ENCODE data around the gene TMEM168. TPM values are rescaled to one million over a fixed set of nuclear protein-coding genes. Genes with fewer than 3 reads are reported as not detected.

The TMEM168 gene
- total RNA-seq, 2 experiments from 2014 or later: 20.7 to 20.9 TPM

DNA sequence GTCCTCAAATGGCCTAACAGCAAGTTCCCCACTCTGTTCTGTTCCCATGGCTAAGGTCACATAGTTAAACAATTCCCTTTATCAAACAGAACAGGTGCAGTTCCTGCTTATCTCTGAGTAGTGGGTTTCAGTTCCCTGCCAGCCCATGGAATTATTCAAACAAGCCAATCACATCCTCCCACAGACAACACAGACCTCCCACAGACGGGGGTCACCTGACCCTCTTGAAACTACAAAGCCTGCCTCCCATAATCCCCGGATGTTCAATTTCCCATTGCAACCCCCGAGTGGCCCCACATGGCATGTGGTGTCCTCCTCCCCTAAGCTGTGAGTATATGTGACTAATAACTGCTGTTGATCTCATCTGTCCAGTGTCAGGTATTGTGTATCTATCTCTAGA is 64.1 kb downstream of the TMEM168 start:
- H3K27ac Mint-ChIP-seq: no peak overlapping the region
- no peak for ATAC-seq (ENCODE audit: low read depth)
- peaks cover 3% of the 10 kb centered on the region for H3K9me3 Mint-ChIP-seq
- no peaks in the 10 kb centered on the region for H3K36me3 Mint-ChIP-seq
- H3K4me1 Mint-ChIP-seq: no peaks in the 10 kb centered on the region
- no peak overlapping the region for H3K4me3 Mint-ChIP-seq
- DNase-seq: no peak
- POLR2A ChIA-PET: no interaction called here
- H3K27me3 Mint-ChIP-seq: peaks cover 3% of the 10 kb centered on the region

DNA sequence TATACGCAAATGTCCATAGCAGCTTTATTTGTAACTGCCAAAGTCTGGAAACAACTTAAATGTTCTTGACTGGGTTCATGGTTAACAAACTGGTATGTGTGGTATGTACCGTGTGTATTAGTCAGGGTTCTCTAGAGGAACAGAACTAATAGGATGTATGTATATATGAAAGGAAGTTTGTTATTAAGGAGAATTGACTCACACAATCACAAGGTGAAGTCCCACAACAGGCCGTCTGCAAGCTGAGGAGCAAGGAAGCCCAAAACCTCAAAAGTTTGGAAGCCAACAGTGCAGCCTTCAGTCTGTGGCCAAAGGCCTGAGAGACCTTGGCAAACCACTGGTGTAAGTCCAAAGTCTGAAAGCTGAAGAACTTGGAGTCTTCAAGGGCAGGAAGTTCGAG is 66.8 kb downstream of the TMEM168 start:
- Mint-ChIP-seq H3K27me3 (peaks cover 3% of the 10 kb centered on the region), H3K27ac (no peak overlapping the region), H3K9me3 (no peaks in the 10 kb centered on the region), H3K36me3 (no peaks in the 10 kb centered on the region), H3K4me1 (no peaks in the 10 kb centered on the region), H3K4me3 (no peak overlapping the region)
- DNase-seq (no peak), ATAC-seq (ENCODE audit: low read depth) (no peak)
- POLR2A ChIA-PET: no interaction called here

DNA sequence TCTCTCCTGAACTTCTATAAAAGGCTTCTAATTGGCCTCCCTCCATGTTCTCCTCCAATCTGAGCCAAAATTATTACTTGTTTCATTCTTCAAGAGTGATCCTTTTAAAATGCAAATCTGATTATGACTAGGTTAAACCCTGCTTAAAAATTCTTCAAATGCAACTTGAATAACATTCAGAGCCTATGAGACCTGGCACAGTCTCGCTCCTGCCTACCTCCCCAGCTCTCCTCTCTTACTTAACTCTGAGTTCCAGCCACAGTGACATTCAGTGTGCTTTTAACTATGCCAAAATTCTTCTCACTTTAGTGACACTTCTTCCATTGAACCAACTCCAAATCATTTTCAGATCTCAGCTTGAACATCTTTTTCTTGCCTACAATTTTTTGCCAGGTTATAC is 68.8 kb downstream of the TMEM168 start:
- no peak overlapping the region for H3K4me3 Mint-ChIP-seq
- H3K27ac Mint-ChIP-seq: no peak overlapping the region
- no peaks in the 10 kb centered on the region for H3K36me3 Mint-ChIP-seq
- H3K27me3 Mint-ChIP-seq: peaks cover 3% of the 10 kb centered on the region
- no peaks in the 10 kb centered on the region for H3K9me3 Mint-ChIP-seq
- POLR2A ChIA-PET: no interaction called here
- ATAC-seq (ENCODE audit: low read depth) (no peak), DNase-seq (no peak)
- no peaks in the 10 kb centered on the region for H3K4me1 Mint-ChIP-seq

DNA sequence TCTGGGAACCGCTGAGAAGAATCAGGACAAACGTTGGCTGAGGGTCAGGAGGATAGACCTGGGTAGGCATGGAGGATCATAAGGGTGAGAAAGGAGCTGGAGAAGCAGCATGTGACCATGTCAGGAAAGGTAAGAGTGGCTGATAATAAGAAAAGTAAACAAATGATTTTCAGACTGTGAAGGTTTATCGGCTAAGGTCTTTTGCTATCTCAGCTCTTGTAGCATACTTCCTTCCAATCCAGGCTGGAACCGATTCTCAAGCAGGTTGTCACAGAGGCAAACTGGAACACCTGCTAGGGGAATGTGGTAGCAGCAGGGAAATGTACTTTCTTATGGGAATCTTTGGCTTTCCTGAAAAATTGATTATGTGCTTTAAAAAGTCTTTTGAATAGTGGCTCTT is 74.7 kb downstream of the TMEM168 start:
- H3K27me3 Mint-ChIP-seq: no peaks in the 10 kb centered on the region
- H3K4me3 Mint-ChIP-seq: no peak overlapping the region
- H3K9me3 Mint-ChIP-seq: peaks cover 4% of the 10 kb centered on the region
- ATAC-seq (ENCODE audit: low read depth) (no peak), DNase-seq (no peak)
- POLR2A ChIA-PET: no interaction called here
- H3K27ac Mint-ChIP-seq: no peak overlapping the region
- H3K4me1 Mint-ChIP-seq: no peaks in the 10 kb centered on the region
- H3K36me3 Mint-ChIP-seq: no peaks in the 10 kb centered on the region

DNA sequence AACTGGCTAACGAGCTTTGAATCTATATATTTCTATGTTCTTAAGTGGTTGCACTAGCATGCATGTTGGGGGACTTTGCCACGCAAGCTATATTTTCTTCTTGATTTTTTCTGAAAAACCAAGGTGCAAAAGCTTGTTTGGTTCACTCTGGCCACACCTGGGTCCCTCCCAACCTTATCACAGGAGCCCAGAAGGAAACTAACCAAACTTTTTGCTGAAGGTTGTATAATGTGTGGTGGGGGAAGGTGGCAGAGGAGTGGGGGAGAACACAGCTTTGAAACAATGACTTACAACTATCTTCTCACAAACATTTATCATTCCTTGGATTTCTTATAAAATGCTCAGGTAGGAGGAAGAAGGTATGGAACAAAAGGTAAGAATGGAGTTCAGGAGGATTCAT is 75.3 kb downstream of the TMEM168 start:
- Mint-ChIP-seq H3K27me3 (no peaks in the 10 kb centered on the region), H3K4me1 (no peaks in the 10 kb centered on the region), H3K36me3 (no peaks in the 10 kb centered on the region), H3K27ac (no peak overlapping the region), H3K9me3 (peaks cover 4% of the 10 kb centered on the region), H3K4me3 (no peak overlapping the region)
- no peak for DNase-seq
- no peak for ATAC-seq (ENCODE audit: low read depth)
- POLR2A ChIA-PET: no interaction called here
